Measurements from ENCODE around the gene CCNDBP1. TPM values are rescaled to one million over a fixed set of nuclear protein-coding genes. Genes with fewer than 3 reads are reported as not detected.

The CCNDBP1 gene
- total and polyA plus RNA-seq, 2 of the 8 experiments (the other 6 are each of a cell fraction or from before 2014, with no cell fraction given), result 23.4 to 29.0 TPM

DNA sequence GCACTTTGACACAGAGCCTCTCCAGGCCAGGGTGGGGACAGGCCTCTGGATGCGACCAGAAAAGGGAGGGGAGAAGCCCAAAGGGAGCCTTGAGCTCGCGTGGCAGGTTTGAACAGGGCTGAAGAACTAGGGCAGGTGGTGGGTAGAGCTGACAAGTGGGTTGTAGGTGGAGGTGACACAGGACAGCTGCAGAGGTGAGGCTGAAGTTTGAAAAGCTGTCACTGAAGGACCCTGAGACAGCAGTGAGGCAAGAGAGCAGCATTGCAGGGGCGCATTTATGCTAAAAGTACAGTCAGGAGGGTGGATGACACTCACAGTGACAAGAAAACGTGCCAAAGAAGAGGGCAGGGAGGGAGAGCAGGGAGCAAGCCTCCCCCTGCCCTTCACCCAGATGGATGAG, 57.4 kb downstream of the CCNDBP1 start (continued):
- no peak for TF ChIP-seq ZNF274 (IDR thresholded peaks at IDR 0.05; ENCODE audit: borderline replicate concordance, extremely low read depth, low read length)
- no peak for TF ChIP-seq SP2 (IDR thresholded peaks at IDR 0.05; ENCODE audit: low read length)
- no peak for TF ChIP-seq YY1 (IDR thresholded peaks at IDR 0.05; ENCODE audit: low read depth, low read length)
- no peak for TF ChIP-seq CTBP2 (IDR thresholded peaks at IDR 0.05; ENCODE audit: borderline replicate concordance, insufficient read depth, insufficient read length, low read length)

Data from H1 (cell line).